PFSK-1 (cell line): Measurements from ENCODE around the gene GAS1.

Source experiments
- FOXP2 ChIP-seq: optimal IDR thresholded peaks from 2 replicates; pipeline ENCODE3; 2011; ENCODE audit warnings: borderline replicate concordance, control low read depth, inconsistent platforms; ENCODE audit not compliant: insufficient read depth; ENCODE audit errors: extremely low read length, extremely low read depth
- POLR2AphosphoS5 ChIP-seq: IDR thresholded peaks from 2 replicates; pipeline ENCODE4 v1.6.1; 2012; ENCODE audit warnings: low read depth, mild to moderate bottlenecking, control low read depth, low read length, moderate library complexity
- SIN3A ChIP-seq: IDR thresholded peaks from 2 replicates; pipeline ENCODE4 v1.6.1; 2012; ENCODE audit warnings: mild to moderate bottlenecking, low read length, moderate library complexity, borderline replicate concordance; ENCODE audit not compliant: insufficient read depth
- TAF1 ChIP-seq: IDR thresholded peaks from 2 replicates; pipeline ENCODE4 v1.6.1; 2012; ENCODE audit warnings: low read length, control low read depth, borderline replicate concordance; ENCODE audit not compliant: insufficient read depth
- TF ChIP-seq, protein P1 (sequence below), 2 experiments: IDR thresholded peaks; 2 replicates each; pipeline versions ENCODE4 v1.6.1 to v1.8.0; 2011 to 2012; ENCODE audit warnings: low read depth in 2 of 2, low read length in 2 of 2, control low read depth in 1 of 2, inconsistent platforms in 1 of 2, mild to moderate bottlenecking in 1 of 2, moderate library complexity in 1 of 2; ENCODE audit not compliant: insufficient read depth in 1 of 2

DNA sequence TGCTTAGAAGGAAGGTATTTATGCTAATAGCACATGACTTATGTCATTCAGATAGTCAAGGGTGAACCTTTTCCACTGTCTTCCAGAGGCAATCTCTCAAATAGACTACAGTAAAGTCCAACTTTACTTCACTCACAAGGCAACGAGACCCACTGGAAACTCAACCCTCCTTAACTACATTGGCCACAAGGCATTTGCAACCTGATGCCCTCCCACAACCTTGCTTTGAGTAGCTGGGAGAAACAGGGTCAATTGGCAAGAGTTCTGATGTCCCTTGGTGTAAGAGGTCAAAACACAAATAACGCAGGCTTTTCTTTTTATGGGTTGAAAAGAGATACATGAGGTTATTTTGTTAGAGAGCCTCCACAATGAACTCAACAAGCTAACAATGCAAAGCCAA is 6.1 kb downstream of the GAS1 start:
- TF ChIP-seq TAF1 (no peak), FOXP2 (no peak), POLR2AphosphoS5 (no peak), SIN3A (no peak)
- TF ChIP-seq, protein P1, sequence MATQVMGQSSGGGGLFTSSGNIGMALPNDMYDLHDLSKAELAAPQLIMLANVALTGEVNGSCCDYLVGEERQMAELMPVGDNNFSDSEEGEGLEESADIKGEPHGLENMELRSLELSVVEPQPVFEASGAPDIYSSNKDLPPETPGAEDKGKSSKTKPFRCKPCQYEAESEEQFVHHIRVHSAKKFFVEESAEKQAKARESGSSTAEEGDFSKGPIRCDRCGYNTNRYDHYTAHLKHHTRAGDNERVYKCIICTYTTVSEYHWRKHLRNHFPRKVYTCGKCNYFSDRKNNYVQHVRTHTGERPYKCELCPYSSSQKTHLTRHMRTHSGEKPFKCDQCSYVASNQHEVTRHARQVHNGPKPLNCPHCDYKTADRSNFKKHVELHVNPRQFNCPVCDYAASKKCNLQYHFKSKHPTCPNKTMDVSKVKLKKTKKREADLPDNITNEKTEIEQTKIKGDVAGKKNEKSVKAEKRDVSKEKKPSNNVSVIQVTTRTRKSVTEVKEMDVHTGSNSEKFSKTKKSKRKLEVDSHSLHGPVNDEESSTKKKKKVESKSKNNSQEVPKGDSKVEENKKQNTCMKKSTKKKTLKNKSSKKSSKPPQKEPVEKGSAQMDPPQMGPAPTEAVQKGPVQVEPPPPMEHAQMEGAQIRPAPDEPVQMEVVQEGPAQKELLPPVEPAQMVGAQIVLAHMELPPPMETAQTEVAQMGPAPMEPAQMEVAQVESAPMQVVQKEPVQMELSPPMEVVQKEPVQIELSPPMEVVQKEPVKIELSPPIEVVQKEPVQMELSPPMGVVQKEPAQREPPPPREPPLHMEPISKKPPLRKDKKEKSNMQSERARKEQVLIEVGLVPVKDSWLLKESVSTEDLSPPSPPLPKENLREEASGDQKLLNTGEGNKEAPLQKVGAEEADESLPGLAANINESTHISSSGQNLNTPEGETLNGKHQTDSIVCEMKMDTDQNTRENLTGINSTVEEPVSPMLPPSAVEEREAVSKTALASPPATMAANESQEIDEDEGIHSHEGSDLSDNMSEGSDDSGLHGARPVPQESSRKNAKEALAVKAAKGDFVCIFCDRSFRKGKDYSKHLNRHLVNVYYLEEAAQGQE (IDR thresholded peaks at IDR 0.05; ENCODE audit: insufficient read depth in 1 of 2, low read depth in 2 of 2, low read length in 2 of 2) = no peak
